ENCODE results near the gene PEG3.
"Not testable (repeated sequence)": the region's sequence is repeated elsewhere in the genome, so short reads cannot be mapped to it uniquely, and the experiment has no call there.

The PEG3 gene

DNA sequence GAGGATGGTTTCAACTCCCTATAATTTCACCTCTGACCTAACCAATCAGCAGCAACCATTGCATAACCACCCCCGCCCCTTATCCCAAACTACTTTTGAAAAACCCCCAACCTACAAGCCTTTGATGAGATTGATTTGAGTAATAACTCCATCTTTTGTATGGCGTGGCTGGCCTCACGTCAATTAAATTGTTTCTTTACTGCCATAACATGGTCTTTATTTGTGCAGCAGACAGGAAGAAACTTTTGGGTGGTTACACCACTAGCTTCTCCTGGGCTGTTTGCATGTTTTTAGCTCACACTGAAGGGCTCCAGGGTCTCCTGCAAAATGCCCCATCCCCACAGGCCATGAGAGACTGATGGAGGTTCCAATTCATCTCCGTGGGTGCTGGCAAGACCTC lies 34.0 kb upstream of the PEG3 start:
- no peak for DNase-seq (ENCODE audit: extremely low read depth, low read depth)
- TF ChIP-seq, protein P1, sequence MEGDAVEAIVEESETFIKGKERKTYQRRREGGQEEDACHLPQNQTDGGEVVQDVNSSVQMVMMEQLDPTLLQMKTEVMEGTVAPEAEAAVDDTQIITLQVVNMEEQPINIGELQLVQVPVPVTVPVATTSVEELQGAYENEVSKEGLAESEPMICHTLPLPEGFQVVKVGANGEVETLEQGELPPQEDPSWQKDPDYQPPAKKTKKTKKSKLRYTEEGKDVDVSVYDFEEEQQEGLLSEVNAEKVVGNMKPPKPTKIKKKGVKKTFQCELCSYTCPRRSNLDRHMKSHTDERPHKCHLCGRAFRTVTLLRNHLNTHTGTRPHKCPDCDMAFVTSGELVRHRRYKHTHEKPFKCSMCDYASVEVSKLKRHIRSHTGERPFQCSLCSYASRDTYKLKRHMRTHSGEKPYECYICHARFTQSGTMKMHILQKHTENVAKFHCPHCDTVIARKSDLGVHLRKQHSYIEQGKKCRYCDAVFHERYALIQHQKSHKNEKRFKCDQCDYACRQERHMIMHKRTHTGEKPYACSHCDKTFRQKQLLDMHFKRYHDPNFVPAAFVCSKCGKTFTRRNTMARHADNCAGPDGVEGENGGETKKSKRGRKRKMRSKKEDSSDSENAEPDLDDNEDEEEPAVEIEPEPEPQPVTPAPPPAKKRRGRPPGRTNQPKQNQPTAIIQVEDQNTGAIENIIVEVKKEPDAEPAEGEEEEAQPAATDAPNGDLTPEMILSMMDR (IDR thresholded peaks at IDR 0.05; ENCODE audit: low read depth, low read length): no peak

DNA sequence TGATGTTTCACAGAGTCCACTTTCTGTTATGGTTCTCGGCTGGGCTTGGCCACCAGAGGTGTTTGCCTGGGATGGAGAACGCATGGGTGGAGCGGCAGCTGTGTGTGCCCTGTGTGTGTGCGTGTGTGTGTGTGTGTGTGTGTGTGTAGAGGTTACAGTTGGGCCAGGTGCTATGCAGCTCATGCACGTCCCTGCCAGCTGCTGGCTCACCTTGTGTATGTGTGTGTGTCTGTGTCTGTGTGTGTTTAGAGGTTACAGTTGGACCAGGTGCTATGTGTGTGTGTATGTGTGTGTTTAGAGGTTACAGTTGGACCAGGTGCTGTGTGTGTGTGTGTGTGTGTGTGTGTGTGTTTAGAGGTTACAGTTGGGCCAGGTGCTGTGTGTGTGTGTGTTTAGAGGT lies 33.0 kb upstream of the PEG3 start:
- TF ChIP-seq, protein P1 (IDR thresholded peaks at IDR 0.05; ENCODE audit: low read depth, low read length): no peak

GRCh38 chr19:56869886-56870285 lies 29.4 kb upstream of the PEG3 start:
- no peak for DNase-seq (ENCODE audit: extremely low read depth, low read depth)
- TF ChIP-seq, protein P1 (IDR thresholded peaks at IDR 0.05; ENCODE audit: low read depth, low read length): no peak

More for the DNA sequence above, 33.0 kb upstream of the PEG3 start:
- DNase-seq (ENCODE audit: extremely low read depth, low read depth): no peak

DNA sequence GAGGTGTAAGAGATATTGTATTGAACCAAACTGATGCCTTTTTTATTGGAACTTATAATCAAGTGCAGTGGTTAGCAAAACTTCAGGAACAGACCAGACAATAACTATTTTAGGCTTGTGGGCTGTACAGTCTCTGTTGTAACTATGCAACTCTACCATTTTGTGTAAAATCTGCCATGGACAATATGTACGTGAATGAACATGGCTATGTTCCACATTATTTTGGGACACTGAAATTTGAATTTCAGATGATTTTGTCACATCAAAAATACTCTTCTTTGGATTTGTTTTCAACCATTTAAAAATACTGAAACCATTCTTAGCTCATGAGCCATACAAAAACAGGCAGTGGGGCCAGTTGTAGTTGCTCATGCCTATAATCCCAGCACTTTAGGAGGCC lies 27.9 kb upstream of the PEG3 start:
- DNase-seq (ENCODE audit: extremely low read depth, low read depth): no peak
- TF ChIP-seq, protein P1 (IDR thresholded peaks at IDR 0.05; ENCODE audit: low read depth, low read length): no peak

GRCh38 chr19:56866538-56866937 lies 26.0 kb upstream of the PEG3 start:
- no peak for DNase-seq (ENCODE audit: extremely low read depth, low read depth)
- TF ChIP-seq, protein P1 (IDR thresholded peaks at IDR 0.05; ENCODE audit: low read depth, low read length): no peak

GRCh38 chr19:56864443-56865125 lies 24.1 kb upstream of the PEG3 start:
- TF ChIP-seq, protein P1 (IDR thresholded peaks at IDR 0.05; ENCODE audit: low read depth, low read length): no peak
- no peak for DNase-seq (ENCODE audit: extremely low read depth, low read depth)

- DNase-seq (ENCODE audit: extremely low read depth, low read depth): no peak
Measured at GRCh38 chr19:56862741-56863140, 22.2 kb upstream of the PEG3 start.

DNA sequence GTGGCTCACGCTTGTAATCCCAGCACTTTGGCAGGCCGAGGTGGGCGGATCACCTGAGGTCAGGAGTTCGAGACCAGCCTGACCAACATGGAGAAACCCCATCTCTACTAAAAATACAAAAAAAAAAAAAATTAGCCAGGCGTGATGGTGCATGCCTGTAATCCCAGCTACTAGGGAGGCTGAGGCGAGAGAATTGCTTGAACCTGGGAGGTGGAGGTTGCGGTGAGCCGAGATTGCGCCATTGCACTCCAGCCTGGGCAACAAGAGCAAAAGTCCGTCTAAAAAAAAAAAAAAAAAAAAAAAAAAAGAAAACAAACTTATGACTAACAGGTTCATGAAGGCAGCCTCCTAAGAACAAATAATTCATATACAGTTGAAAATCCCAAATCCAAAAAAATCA lies 19.9 kb upstream of the PEG3 start:
- DNase-seq (ENCODE audit: extremely low read depth, low read depth): not testable (repeated sequence)

More at GRCh38 chr19:56862741-56863140, 22.2 kb upstream of the PEG3 start:
- TF ChIP-seq, protein P1 (IDR thresholded peaks at IDR 0.05; ENCODE audit: low read depth, low read length): no peak
